Psoas muscle (tissue), 8 donors: Measurements from ENCODE around the gene PTPN22. TPM values are rescaled to one million over a fixed set of nuclear protein-coding genes. Genes with fewer than 3 reads are reported as not detected.

Source experiments
- ATAC-seq, 4 donors: fragments of 200-7000 bp; cut with Tn5 transposase; one replicate each; pipeline ENCODE4 v1.9.1; 2020; ENCODE audit warnings: moderate library complexity in 3 of 4, mild to moderate bottlenecking in 2 of 4
- DNase-seq, 2 donors: peaks; one replicate each; pipeline ENCODE4 v3.0.0-alpha.2; 2020
- H3K27ac ChIP-seq: fragments of 200-600 bp; one replicate; pipeline ENCODE4 v1.8.0; 2022
- H3K27me3 ChIP-seq, 3 donors: fragments of 200-600 bp in 1 of 3; one replicate each; pipeline versions ENCODE4 v1.6.1 to v1.8.0; 2013 to 2022; ENCODE audit warnings: low read length in 2 of 3, mild to moderate bottlenecking in 2 of 3, moderate library complexity in 1 of 3; ENCODE audit not compliant: insufficient read depth in 3 of 3
- H3K36me3 ChIP-seq, 2 donors: fragments of 200-600 bp in 1 of 2; one replicate each; pipeline versions ENCODE4 v1.6.1 to v1.8.0; 2013 to 2022; ENCODE audit warnings: low read depth in 1 of 2, mild to moderate bottlenecking in 1 of 2, moderate library complexity in 1 of 2; ENCODE audit not compliant: insufficient read depth in 1 of 2
- H3K4me1 ChIP-seq: fragments of 200-600 bp; one replicate; pipeline ENCODE4 v1.8.0; 2022
- H3K4me3 ChIP-seq: fragments of 200-600 bp; one replicate; pipeline ENCODE4 v1.8.0; 2022; ENCODE audit warnings: mild to moderate bottlenecking
- H3K9me3 ChIP-seq: fragments of 200-600 bp; one replicate; pipeline ENCODE4 v1.8.0; 2022
- WGBS, 3 donors: extraction: QIAGEN DNeasy Blood & Tissue Kit; methylation state at CpG; one replicate each; pipeline versions ENCODE4 v1.1.6 to v1.1.7; 2013; 5-methylcytosine and 5-hydroxymethylcytosine counted together
- intact Hi-C, 2 donors: fragments of 100-400 bp; cut with DNase I; formaldehyde crosslinking; loops; one replicate each; pipeline versions ENCODE4 v1.11.0 to v1.14.2; 2022
- polyA plus RNA-seq, 3 donors: library from polyadenylated mRNA; stranded (reverse); fragments of 200-250 nt; gene quantifications; one replicate each; pipeline ENCODE4 v1.2.3, GENCODE V29; 2013
- total RNA-seq, 4 donors: library from RNA; stranded (reverse); fragmentation: NEBNext Ultra II Directional in 2 of 4; extraction: Animal tissue kit (Norgen Biotek cat#: 25700) in 2 of 4; gene quantifications; one replicate each; pipeline versions ENCODE4 v1.2.1 to v1.2.4, GENCODE V29; 2021 to 2023
- TF ChIP-seq, protein P1 (sequence below): fragments of 200-600 bp; IDR thresholded peaks from one replicate; pipeline ENCODE4 v1.8.0; 2022; ENCODE audit warnings: antibody characterized with exemption
- donor health status: healthy with polysubstance abuse.
- donor health status: DM: no; HTN: no; CAD: no; lungs with moderate emphysema.
- donor health status: Bipolar disorder and iron deficiency.
- donor health status: healthy.
- donor health status: DM: yes; HTN: yes; CAD: no.
- donor health status: DM: no; HTN: no; CAD: no.
- donor health status: DM: no; HTN: no; CAD: no.
- donor health status: DM: yes; HTN: yes; CAD: no.

Gene PTPN22
- total and polyA plus RNA-seq, 7 donors = 0.10 to 0.71 (median 0.39) TPM

DNA sequence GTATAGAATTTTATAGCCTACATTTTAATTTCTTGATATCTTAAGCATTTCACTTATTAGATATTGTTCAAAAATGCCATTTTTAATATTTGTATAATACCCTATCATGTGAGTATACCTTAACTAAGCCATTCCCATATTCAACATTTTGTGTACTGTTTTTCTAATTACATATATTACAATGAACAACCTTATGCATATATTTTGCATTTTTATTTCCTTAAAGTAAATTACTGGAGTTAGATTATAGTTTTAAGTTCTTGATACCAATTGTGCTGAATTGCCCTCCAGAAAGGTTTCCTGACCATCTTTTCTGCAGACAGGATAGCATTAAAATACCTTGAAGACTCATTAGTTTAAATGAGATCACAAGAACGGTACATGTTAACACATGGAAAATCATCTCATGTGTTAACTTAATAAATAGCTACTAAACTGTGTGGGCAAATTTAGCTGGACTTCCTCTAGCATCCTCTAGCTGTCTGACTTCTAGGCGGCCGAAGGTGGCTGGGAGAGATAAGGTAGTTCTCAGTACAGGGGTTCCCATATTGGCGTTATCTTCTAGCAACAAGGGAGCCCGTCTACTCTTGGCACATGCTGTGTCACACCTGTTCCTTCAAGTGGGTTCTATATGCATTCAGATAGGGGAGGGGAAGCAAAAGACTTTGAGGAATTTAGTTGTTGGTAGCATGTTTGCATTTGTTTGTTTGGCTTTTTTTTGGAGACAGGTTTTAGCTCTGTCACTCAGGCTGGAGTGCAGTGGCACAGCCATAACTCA lies 42.6 kb upstream of the PTPN22 start:
- no peak for DNase-seq
- peaks cover 19% of the 10 kb centered on the region for H3K4me1 ChIP-seq
- TF ChIP-seq, protein P1, sequence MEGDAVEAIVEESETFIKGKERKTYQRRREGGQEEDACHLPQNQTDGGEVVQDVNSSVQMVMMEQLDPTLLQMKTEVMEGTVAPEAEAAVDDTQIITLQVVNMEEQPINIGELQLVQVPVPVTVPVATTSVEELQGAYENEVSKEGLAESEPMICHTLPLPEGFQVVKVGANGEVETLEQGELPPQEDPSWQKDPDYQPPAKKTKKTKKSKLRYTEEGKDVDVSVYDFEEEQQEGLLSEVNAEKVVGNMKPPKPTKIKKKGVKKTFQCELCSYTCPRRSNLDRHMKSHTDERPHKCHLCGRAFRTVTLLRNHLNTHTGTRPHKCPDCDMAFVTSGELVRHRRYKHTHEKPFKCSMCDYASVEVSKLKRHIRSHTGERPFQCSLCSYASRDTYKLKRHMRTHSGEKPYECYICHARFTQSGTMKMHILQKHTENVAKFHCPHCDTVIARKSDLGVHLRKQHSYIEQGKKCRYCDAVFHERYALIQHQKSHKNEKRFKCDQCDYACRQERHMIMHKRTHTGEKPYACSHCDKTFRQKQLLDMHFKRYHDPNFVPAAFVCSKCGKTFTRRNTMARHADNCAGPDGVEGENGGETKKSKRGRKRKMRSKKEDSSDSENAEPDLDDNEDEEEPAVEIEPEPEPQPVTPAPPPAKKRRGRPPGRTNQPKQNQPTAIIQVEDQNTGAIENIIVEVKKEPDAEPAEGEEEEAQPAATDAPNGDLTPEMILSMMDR = no peak
- H3K36me3 ChIP-seq = peaks cover 0 to 29% of the 10 kb centered on the region in 2 donors
- H3K4me3 ChIP-seq = no peak overlapping the region
- WGBS, 3 donors = 67 to 81% (median 73%) methylated on average over 5 of the region's 5 CpGs
- no peak for ATAC-seq
- H3K27ac ChIP-seq = peak overlapping the region; percentile 73
- intact Hi-C loops = loop anchor here in 1 of 2 donors (2.0 kb wide), 1 partner anchor 15 kb away; the partner anchor contains the start of gene HIPK1
- no peaks in the 10 kb centered on the region for H3K27me3 ChIP-seq
- no peaks in the 10 kb centered on the region for H3K9me3 ChIP-seq

GRCh38 chr1:113913312-113913668 lies 41.8 kb upstream of the PTPN22 start:
- Histone ChIP-seq H3K36me3 (peaks cover 0 to 37% of the 10 kb centered on the region in 2 donors), H3K4me1 (peaks cover 19% of the 10 kb centered on the region), H3K27me3 (no peaks in the 10 kb centered on the region), H3K27ac (peak overlapping the region; percentile 73), H3K4me3 (peak overlapping the region; percentile 20), H3K9me3 (no peaks in the 10 kb centered on the region)
- TF ChIP-seq, protein P1 = no peak
- intact Hi-C loops = loop anchor here in 1 of 2 donors (2.0 kb wide), 1 partner anchor 16 kb away; the partner anchor contains the start of gene HIPK1
- DNase-seq (no peak), ATAC-seq (peak; percentile 35 to 67 (median 44))
- WGBS, 3 donors = 10 to 18% (median 16%) methylated on average over 3 of the region's 3 CpGs

- TF ChIP-seq, protein P1 = no peak
- Histone ChIP-seq H3K4me1 (peaks cover 19% of the 10 kb centered on the region), H3K9me3 (no peaks in the 10 kb centered on the region), H3K27ac (peak overlapping the region; percentile 73), H3K4me3 (peak overlapping the region; percentile 20), H3K36me3 (peaks cover 0 to 43% of the 10 kb centered on the region in 2 donors), H3K27me3 (no peaks in the 10 kb centered on the region)
- ATAC-seq = peak; percentile 88 to 99 (median 94)
- 9 to 14% (median 12%) methylated on average over 6 of the region's 6 CpGs for WGBS, 3 donors
- intact Hi-C loops = loop anchor here in 1 of 2 donors (2.0 kb wide), 1 partner anchor 16 kb away; the partner anchor contains the start of gene HIPK1
- DNase-seq = peak; percentile 26 to 69
Observed at GRCh38 chr1:113912594-113913311, 41.2 kb upstream of the PTPN22 start.

DNA sequence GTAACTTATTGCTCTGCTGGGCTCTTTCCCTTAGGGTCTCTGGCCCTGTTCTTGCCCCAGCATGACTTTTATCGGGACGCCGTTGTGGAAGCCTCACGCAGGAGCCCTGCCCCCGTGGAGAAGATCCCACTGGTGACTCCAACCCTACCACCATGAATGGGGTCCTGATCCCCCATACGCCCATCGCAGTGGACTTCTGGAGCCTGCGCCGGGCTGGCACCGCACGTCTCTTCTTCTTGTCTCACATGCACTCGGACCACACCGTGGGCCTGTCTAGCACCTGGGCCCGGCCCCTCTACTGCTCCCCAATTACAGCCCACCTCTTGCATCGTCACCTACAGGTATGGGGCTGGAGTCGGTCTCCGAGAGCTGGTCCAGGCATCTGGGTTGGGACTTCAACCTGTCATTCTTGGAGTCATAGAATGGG lies 33.9 kb upstream of the PTPN22 start:
- no peaks in the 10 kb centered on the region for H3K9me3 ChIP-seq
- TF ChIP-seq, protein P1 = no peak
- ATAC-seq (no peak), DNase-seq (no peak)
- H3K27me3 ChIP-seq = no peaks in the 10 kb centered on the region
- peak overlapping the region; percentile 89 for H3K27ac ChIP-seq
- intact Hi-C loops = loop anchor here (1.0 to 10.0 kb wide), 4 partner anchors 24 to 151 kb away; partner anchors contain the start of genes HIPK1 (in 2 of the 2) and PHTF1 (in 2 of the 2)
- 1% methylated on average over 17 of the region's 17 CpGs for WGBS, 3 donors
- H3K36me3 ChIP-seq = peaks cover 0 to 47% of the 10 kb centered on the region in 2 donors
- H3K4me3 ChIP-seq = peak overlapping the region; percentile 91
- H3K4me1 ChIP-seq = peaks cover 9% of the 10 kb centered on the region
